GM23248 (cell line): ENCODE data around the gene PANK4. TPM values are rescaled to one million over a fixed set of nuclear protein-coding genes. Genes with fewer than 3 reads are reported as not detected.

Experiments
- DNase-seq: peaks from one replicate; pipeline ENCODE4 v3.0.0-alpha.2; 2015
- H2AFZ ChIP-seq: fragments of 200-600 bp; sonication (generic); 2 replicates; pipeline ENCODE4 v1.6.1; 2016; ENCODE audit warnings: antibody characterized with exemption
- H3F3A ChIP-seq: fragments of 200-600 bp; sonication (generic); 2 replicates; pipeline ENCODE4 v1.6.1; 2016; ENCODE audit warnings: mild to moderate bottlenecking, antibody characterized with exemption, mixed run types; ENCODE audit not compliant: insufficient read depth
- H3K27ac ChIP-seq: fragments of 200-600 bp; sonication (generic); 2 replicates; pipeline ENCODE4 v1.5.1; 2016; ENCODE audit warnings: mild to moderate bottlenecking
- H3K27me3 ChIP-seq: fragments of 200-600 bp; sonication (generic); replicated peaks from 2 replicates; pipeline ENCODE4 v1.6.1; 2016; ENCODE audit warnings: mild to moderate bottlenecking; ENCODE audit not compliant: insufficient read depth
- H3K36me3 ChIP-seq: fragments of 200-600 bp; sonication (generic); 2 replicates; pipeline ENCODE4 v1.6.1; 2016; ENCODE audit warnings: low read depth, mild to moderate bottlenecking
- H3K4me1 ChIP-seq: fragments of 200-600 bp; sonication (generic); 2 replicates; pipeline ENCODE4 v1.6.1; 2016; ENCODE audit warnings: mild to moderate bottlenecking; ENCODE audit not compliant: insufficient read depth
- H3K4me2 ChIP-seq: fragments of 200-600 bp; sonication (generic); one replicate; pipeline ENCODE4 v1.6.1; 2016; ENCODE audit warnings: mild to moderate bottlenecking; ENCODE audit not compliant: unreplicated experiment
- H3K4me3 ChIP-seq: fragments of 200-600 bp; sonication (generic); 2 replicates; pipeline ENCODE4 v1.5.1; 2016; ENCODE audit warnings: mild to moderate bottlenecking
- H3K79me2 ChIP-seq: fragments of 200-600 bp; sonication (generic); 2 replicates; pipeline ENCODE4 v1.6.1; 2016; ENCODE audit warnings: mild to moderate bottlenecking; ENCODE audit not compliant: insufficient read depth
- H3K9ac ChIP-seq: fragments of 200-600 bp; sonication (generic); 2 replicates; pipeline ENCODE4 v1.6.1; 2016; ENCODE audit warnings: mild to moderate bottlenecking
- H3K9me2 ChIP-seq: fragments of 200-600 bp; sonication (generic); 2 replicates; pipeline ENCODE4 v1.6.1; 2016; ENCODE audit warnings: mixed run types, mild to moderate bottlenecking, moderate library complexity; ENCODE audit not compliant: insufficient read depth
- H3K9me3 ChIP-seq: fragments of 200-600 bp; sonication (generic); one replicate; pipeline ENCODE4 v1.6.1; 2017; ENCODE audit warnings: low read depth
- H4K20me1 ChIP-seq: fragments of 200-600 bp; sonication (generic); 2 replicates; pipeline ENCODE4 v1.6.0; 2016; ENCODE audit not compliant: insufficient read depth
- EZH2 ChIP-seq: fragments of 200-600 bp; sonication (generic); IDR thresholded peaks from 2 replicates; pipeline ENCODE4 v1.6.1; 2018; ENCODE audit warnings: antibody characterized with exemption, mild to moderate bottlenecking; ENCODE audit not compliant: insufficient read depth, poor library complexity, severe bottlenecking
- EZH2phosphoT487 ChIP-seq: fragments of 200-600 bp; sonication (generic); IDR thresholded peaks from 2 replicates; pipeline ENCODE4 v1.6.1; 2018; ENCODE audit warnings: antibody characterized with exemption, moderate library complexity, mild to moderate bottlenecking, low read depth; ENCODE audit not compliant: insufficient read depth
- WGBS, 2 experiments: methylation state at CpG; one replicate each; pipeline ENCODE4 v1.1.6; 2015 to 2017; ENCODE audit warnings: low lambda C conversion rate in 2 of 2, low coverage in 1 of 2; ENCODE audit errors: missing lambda C conversion rate in 2 of 2; 5-methylcytosine and 5-hydroxymethylcytosine counted together
- in situ Hi-C: fragments of 300-500 bp; cut with MboI; formaldehyde crosslinking; loops from 2 replicates; pipeline ENCODE4 v1.15.0; 2020
- polyA plus RNA-seq: library from polyadenylated mRNA; unstranded; fragments of >200 nt; fragmentation: Nextera tagmentation; extraction: Ambion mirVana; gene quantifications from 2 replicates; pipeline ENCODE4 v1.2.1, GENCODE V29; 2016
- total RNA-seq: library from RNA; depleted of rRNA; stranded (reverse); fragments of >200 nt; shearing (Covaris generic); gene quantifications from 2 replicates; pipeline ENCODE4 v1.2.3, GENCODE V29; 2014

The PANK4 gene
- total and polyA plus RNA-seq, 2 experiments from 2014 or later: 15.5 to 29.7 TPM

- in situ Hi-C loops: no loop called here
- no peak overlapping the region for H3K27ac ChIP-seq
- H3K79me2 ChIP-seq: no peaks in the 10 kb centered on the region
- no peak overlapping the region for H3K4me2 ChIP-seq
- no peak overlapping the region for H3K4me3 ChIP-seq
- TF ChIP-seq EZH2: no peak
- TF ChIP-seq EZH2phosphoT487: no peak
- 21 to 29% methylated on average over 25 of the region's 25 CpGs for WGBS, 2 experiments
- H3K27me3 ChIP-seq: peaks cover 19% of the 10 kb centered on the region; the same call in 1 of the 2 replicates
- DNase-seq: no peak
- no peaks in the 10 kb centered on the region for H3K9me3 ChIP-seq
- H3K9ac ChIP-seq: no peak overlapping the region
- H4K20me1 ChIP-seq: no peaks in the 10 kb centered on the region
- no peaks in the 10 kb centered on the region for H3K36me3 ChIP-seq
- H3K9me2 ChIP-seq: no peaks in the 10 kb centered on the region
- no peak overlapping the region for H2AFZ ChIP-seq
- no peaks in the 10 kb centered on the region for H3F3A ChIP-seq
- no peaks in the 10 kb centered on the region for H3K4me1 ChIP-seq
Measured at GRCh38 chr1:2472561-2473177, 53.7 kb downstream of the PANK4 start.

GRCh38 chr1:2472109-2472508 is 54.3 kb downstream of the PANK4 start:
- peaks cover 19% of the 10 kb centered on the region; the same call in 1 of the 2 replicates for H3K27me3 ChIP-seq
- H3K27ac ChIP-seq: no peak overlapping the region
- no peak for TF ChIP-seq EZH2phosphoT487
- TF ChIP-seq EZH2: no peak
- in situ Hi-C loops: no loop called here
- H3K4me3 ChIP-seq: no peak overlapping the region
- H3K36me3 ChIP-seq: no peaks in the 10 kb centered on the region
- H3K79me2 ChIP-seq: no peaks in the 10 kb centered on the region
- H3K9me3 ChIP-seq: no peaks in the 10 kb centered on the region
- no peaks in the 10 kb centered on the region for H4K20me1 ChIP-seq
- no peak for DNase-seq
- H3K4me1 ChIP-seq: no peaks in the 10 kb centered on the region
- H3F3A ChIP-seq: no peaks in the 10 kb centered on the region
- no peak overlapping the region for H3K4me2 ChIP-seq
- 2% methylated on average over 13 to 16 of the region's 17 CpGs for WGBS, 2 experiments
- H2AFZ ChIP-seq: no peak overlapping the region
- no peak overlapping the region for H3K9ac ChIP-seq
- no peaks in the 10 kb centered on the region for H3K9me2 ChIP-seq

- H4K20me1 ChIP-seq: no peaks in the 10 kb centered on the region
- H3K4me2 ChIP-seq: no peak overlapping the region
- DNase-seq: no peak
- no peaks in the 10 kb centered on the region for H3K4me1 ChIP-seq
- in situ Hi-C loops: no loop called here
- H3K4me3 ChIP-seq: no peak overlapping the region
- no peaks in the 10 kb centered on the region for H3K9me3 ChIP-seq
- no peaks in the 10 kb centered on the region for H3K79me2 ChIP-seq
- no peaks in the 10 kb centered on the region for H3K36me3 ChIP-seq
- no peak overlapping the region for H3K9ac ChIP-seq
- no peaks in the 10 kb centered on the region for H3F3A ChIP-seq
- whole genome bisulfite sequencing, 2 experiments: 74 to 75% methylated on average over 14 to 15 of the region's 15 CpGs
- no peak overlapping the region for H3K27ac ChIP-seq
- H3K9me2 ChIP-seq: no peaks in the 10 kb centered on the region
- no peak for TF ChIP-seq EZH2phosphoT487
- no peak overlapping the region for H2AFZ ChIP-seq
- peaks cover 19% of the 10 kb centered on the region; the same call in 1 of the 2 replicates for H3K27me3 ChIP-seq
Measured at GRCh38 chr1:2471587-2472001, 54.8 kb downstream of the PANK4 start.

- 64 to 78% methylated on average over 3 to 7 of the region's 7 CpGs for WGBS, 2 experiments
- DNase-seq: no peak
- Histone ChIP-seq H3K79me2 (no peaks in the 10 kb centered on the region), H3K27ac (no peak overlapping the region), H3K27me3 (peaks cover 19% of the 10 kb centered on the region; the same call in 1 of the 2 replicates), H4K20me1 (no peaks in the 10 kb centered on the region), H3K9me2 (no peaks in the 10 kb centered on the region), H3K9ac (no peak overlapping the region), H3F3A (no peaks in the 10 kb centered on the region), H3K4me2 (no peak overlapping the region), H3K4me1 (no peaks in the 10 kb centered on the region), H3K9me3 (no peaks in the 10 kb centered on the region), H3K4me3 (no peak overlapping the region), H3K36me3 (no peaks in the 10 kb centered on the region), H2AFZ (no peak overlapping the region)
- in situ Hi-C loops: no loop called here
- TF ChIP-seq EZH2: no peak
- TF ChIP-seq EZH2phosphoT487: no peak
Measured at GRCh38 chr1:2471159-2471471, 55.3 kb downstream of the PANK4 start.
